ENCODE data around the gene RFC2. TPM values are rescaled to one million over a fixed set of nuclear protein-coding genes. Genes with fewer than 3 reads are reported as not detected.
"Not testable (repeated sequence)": the region's sequence is repeated elsewhere in the genome, so short reads cannot be mapped to it uniquely, and the experiment has no call there.

The RFC2 gene
- total RNA-seq, 1 donor from 2014 or later, result 18.5 TPM

GRCh38 chr7:74253331-74253730 lies 868 bp downstream of the RFC2 start:
- no peak for TF ChIP-seq CTCF (IDR thresholded peaks at IDR 0.05)
- H3K9me3 ChIP-seq, result no peaks in the 10 kb centered on the region
- ATAC-seq, result no peak
- peaks cover 31% of the 10 kb centered on the region for H3K36me3 ChIP-seq
- H3K27ac ChIP-seq, result peak overlapping the region; percentile 97
- peaks cover 30% of the 10 kb centered on the region for H3K4me1 ChIP-seq
- H3K4me3 ChIP-seq, result peak overlapping the region; percentile 83
- intact Hi-C loops (cut with DNase I), result no loop called here
- no peaks in the 10 kb centered on the region for H3K27me3 ChIP-seq (ENCODE audit: low read depth)
- DNase-seq, result no peak

- DNase-seq (no peak), ATAC-seq (no peak)
- Histone ChIP-seq H3K4me3 (no peak overlapping the region), H3K9me3 (no peaks in the 10 kb centered on the region), H3K4me1 (peaks cover 30% of the 10 kb centered on the region), H3K27ac (no peak overlapping the region), H3K36me3 (peaks cover 36% of the 10 kb centered on the region), H3K27me3 (ENCODE audit: low read depth) (no peaks in the 10 kb centered on the region)
- no peak for TF ChIP-seq CTCF (IDR thresholded peaks at IDR 0.05)
- intact Hi-C loops (cut with DNase I), result no loop called here
These were observed 1.3 kb downstream of the RFC2 start for GRCh38 chr7:74252893-74253292.

GRCh38 chr7:74249058-74249457 lies 5.1 kb downstream of the RFC2 start:
- H3K9me3 ChIP-seq; H3K4me3 ChIP-seq; H3K27ac ChIP-seq; intact Hi-C loops (cut with DNase I); DNase-seq; H3K27me3 ChIP-seq (ENCODE audit: low read depth); ATAC-seq: not testable (repeated sequence)
- peaks cover 70% of the 10 kb centered on the region for H3K36me3 ChIP-seq
- H3K4me1 ChIP-seq, result peaks cover 11% of the 10 kb centered on the region

- DNase-seq, result no peak
- Histone ChIP-seq H3K4me1 (peaks cover 4% of the 10 kb centered on the region), H3K4me3 (no peak overlapping the region), H3K36me3 (peaks cover 78% of the 10 kb centered on the region), H3K27ac (no peak overlapping the region), H3K9me3 (no peaks in the 10 kb centered on the region), H3K27me3 (ENCODE audit: low read depth) (no peaks in the 10 kb centered on the region)
- intact Hi-C loops (cut with DNase I), result no loop called here
- no peak for ATAC-seq
- TF ChIP-seq CTCF (IDR thresholded peaks at IDR 0.05), result no peak
These were observed 6.0 kb downstream of the RFC2 start for GRCh38 chr7:74248156-74248555.

GRCh38 chr7:74246497-74246896 lies 7.7 kb downstream of the RFC2 start:
- Histone ChIP-seq H3K36me3 (peaks cover 94% of the 10 kb centered on the region), H3K4me3 (no peak overlapping the region), H3K9me3 (no peaks in the 10 kb centered on the region), H3K27ac (no peak overlapping the region), H3K4me1 (peaks cover 5% of the 10 kb centered on the region), H3K27me3 (ENCODE audit: low read depth) (no peaks in the 10 kb centered on the region)
- no peak for DNase-seq
- TF ChIP-seq CTCF (IDR thresholded peaks at IDR 0.05), result no peak
- ATAC-seq, result no peak
- intact Hi-C loops (cut with DNase I), result no loop called here

GRCh38 chr7:74242122-74242443 lies 12.1 kb downstream of the RFC2 start:
- Histone ChIP-seq H3K36me3 (peaks cover 93% of the 10 kb centered on the region), H3K27ac (no peak overlapping the region), H3K27me3 (ENCODE audit: low read depth) (no peaks in the 10 kb centered on the region), H3K4me1 (peaks cover 5% of the 10 kb centered on the region), H3K9me3 (no peaks in the 10 kb centered on the region), H3K4me3 (no peak overlapping the region)
- DNase-seq, result no peak
- intact Hi-C loops (cut with DNase I), result no loop called here
- ATAC-seq, result no peak
- no peak for TF ChIP-seq CTCF (IDR thresholded peaks at IDR 0.05)

All from lower lobe of right lung (tissue), 2 donors.